GM19023 (cell line): ENCODE data around the gene VRK3.
A peak's percentile ranks its signal among the peaks of the same experiment; 100 is the strongest.

ENCODE experiments used
- ATAC-seq: cut with Tn5 transposase; IDR thresholded peaks from one replicate; pipeline ENCODE4 v1.9.1; 2021; ENCODE audit warnings: mild to moderate bottlenecking, moderate library complexity; ENCODE audit not compliant: unreplicated experiment

The VRK3 gene

DNA sequence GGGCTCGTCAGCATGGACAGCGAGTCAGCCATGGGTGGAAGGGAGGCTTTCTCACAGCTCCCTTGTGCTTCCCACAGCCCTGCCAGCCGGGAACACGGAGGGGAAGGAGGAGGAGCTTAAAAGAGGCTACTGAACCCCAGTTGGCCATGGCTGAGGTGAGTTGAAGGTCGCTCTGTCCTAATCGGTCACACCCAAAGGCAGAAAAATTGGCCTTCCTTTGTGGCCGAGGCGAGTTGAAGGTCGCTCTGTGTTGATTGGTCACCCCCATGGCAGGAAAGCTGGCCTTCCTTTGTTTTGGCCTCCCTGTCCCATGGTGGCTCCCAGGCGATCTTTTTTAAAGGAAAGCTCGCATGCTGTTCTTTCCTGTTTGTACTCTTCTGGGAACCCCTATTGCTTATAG lies 5.8 kb upstream of the VRK3 start:
- no peak for ATAC-seq

DNA sequence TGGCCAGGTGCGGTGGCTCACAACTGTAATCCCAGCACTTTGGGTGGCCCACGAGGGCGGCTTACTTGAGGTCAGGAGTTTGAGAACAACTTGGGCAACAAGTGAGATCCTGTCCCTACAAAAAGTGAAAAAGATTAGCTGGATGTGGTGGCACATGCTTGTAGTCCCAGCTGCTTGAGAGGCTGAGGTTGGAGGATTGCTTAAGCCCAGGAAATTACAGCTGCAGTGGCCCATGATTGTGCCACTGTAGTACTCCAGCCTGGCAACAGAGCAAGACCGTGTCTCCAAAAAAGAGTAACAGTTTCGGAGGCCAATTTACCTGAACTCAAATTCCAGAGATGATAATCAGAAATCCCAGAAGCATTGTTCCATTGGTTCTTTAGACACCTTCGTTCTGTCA lies 5.1 kb upstream of the VRK3 start:
- no peak for ATAC-seq

DNA sequence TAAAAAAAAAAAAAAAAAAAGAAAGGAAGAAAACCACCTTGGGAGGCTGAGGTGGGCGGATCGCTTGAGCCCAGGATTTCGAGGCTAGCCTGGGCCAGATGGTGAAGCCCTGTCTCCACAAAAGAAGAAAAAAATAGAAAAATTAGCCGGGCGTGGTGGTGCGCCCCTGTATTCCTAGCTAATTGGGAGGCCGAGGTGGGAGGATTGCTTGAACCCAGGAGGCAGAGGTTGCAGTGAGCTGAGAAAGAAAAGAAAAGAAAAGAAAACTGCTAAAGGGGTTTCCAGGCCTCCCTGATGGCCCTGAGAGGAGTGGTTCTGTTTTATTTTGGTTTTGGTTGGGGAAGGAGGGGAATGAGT lies 1.4 kb upstream of the VRK3 start:
- ATAC-seq = no peak

- peak; percentile 68 for ATAC-seq
Measured at GRCh38 chr19:50025794-50026549, 800 bp upstream of the VRK3 start, which contains the start of gene ZNF473. TSS of gene ZNF473 (plus strand) at chr19:50026005. CDS start at chr19:50031083, 5,078 bp downstream.

DNA sequence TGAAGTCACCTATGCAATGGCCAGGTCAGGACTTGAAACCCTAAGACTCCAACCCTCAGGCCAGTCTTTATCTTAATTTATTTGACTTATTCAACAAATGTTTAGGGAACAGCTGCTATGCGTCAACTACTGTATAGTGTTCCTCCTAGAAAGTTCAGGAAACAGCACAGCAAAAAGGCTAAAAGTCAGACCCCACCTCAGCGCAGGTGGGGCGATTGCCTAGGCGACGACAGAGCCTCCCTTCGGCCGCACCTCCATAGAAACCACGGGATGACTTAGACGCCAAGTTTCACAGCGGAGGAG lies 502 bp downstream of the VRK3 start:
- no peak for ATAC-seq

- no peak for ATAC-seq
Measured at GRCh38 chr19:50022823-50023222, 2.3 kb downstream of the VRK3 start.

DNA sequence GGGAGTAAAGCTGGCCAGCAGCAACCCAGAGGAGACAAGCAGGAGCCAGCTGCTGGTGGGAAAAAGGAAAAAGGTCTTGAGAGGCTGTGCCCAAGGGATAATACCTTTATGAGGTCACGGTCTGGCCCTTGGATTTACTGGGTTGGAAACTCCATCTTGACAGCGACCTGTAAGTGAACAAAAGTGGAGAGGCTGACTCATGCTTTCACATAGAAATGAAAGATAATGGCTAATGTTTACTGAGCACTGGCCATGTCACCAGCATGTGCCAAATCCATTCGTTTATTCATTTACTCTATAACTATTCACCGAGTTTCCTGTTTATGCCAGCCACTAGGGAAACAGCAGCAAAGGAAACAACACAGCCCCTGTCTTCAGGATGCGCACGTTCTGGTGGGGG lies 4.7 kb downstream of the VRK3 start:
- ATAC-seq = no peak

DNA sequence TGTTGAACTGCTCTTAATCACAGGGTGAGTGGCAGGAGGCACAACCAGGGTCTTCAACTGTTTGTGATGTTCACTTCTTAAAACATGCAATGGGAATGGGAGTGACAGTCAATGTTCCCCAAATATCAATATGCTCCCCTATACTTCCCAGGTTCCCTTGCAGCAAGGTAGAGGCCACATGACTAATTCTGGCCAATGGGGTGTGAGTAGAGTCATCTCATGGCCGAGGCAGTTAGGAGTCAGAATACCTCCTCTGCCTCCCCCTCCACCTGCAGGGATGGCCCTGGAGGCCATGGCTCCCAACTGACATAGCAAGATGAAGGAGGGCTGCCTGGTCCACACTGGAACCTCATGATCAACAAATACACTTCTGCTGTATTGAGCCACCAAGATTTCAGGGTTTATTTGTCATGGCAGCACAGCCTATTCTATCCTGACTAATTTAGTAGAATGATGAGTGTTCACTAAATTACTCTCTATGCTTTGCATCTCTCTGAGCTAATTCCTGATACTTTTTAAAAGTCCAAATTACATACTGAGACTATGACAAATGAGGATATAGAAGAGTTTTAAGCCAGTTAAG lies 8.9 kb downstream of the VRK3 start:
- no peak for ATAC-seq

DNA sequence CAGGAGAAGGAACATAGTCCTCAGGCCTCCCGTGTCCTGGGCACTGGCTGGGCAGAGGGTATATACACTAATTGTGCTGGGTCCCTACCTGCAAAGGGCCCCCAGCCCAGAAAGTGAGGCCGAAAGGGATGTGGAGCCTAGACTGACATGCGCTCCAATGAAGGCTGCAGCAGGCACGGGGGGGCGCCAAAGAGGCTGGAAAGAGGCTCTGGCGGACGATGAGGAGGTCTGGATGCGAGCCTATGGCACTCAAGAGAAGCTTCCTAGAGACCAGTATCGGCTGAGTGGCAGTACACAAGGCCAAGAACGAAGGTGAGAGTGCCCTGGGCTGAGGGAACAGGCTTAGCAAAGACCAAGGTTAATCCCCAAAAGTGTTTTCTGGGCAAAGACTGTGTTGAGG lies 16.6 kb downstream of the VRK3 start:
- ATAC-seq = no peak

DNA sequence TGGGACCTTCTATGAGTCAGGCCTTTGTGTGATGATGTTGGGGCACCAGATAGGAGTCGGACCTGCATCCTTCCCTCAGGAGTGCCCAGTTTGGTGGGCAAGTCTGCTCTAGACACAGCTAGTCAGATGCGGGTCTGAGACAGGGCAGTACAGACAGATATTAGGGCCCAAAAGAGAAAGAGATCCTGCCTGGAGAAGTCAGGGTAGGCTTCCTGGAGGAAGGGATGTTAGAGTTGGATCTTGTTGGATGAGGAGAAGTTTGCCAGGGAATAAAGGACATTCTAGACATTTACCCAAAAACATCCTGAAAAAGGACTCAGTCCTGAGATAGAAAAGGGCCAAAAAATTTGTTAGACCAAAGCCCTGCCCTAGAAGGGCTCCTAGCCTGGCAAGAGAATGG lies 17.2 kb downstream of the VRK3 start:
- ATAC-seq = no peak

DNA sequence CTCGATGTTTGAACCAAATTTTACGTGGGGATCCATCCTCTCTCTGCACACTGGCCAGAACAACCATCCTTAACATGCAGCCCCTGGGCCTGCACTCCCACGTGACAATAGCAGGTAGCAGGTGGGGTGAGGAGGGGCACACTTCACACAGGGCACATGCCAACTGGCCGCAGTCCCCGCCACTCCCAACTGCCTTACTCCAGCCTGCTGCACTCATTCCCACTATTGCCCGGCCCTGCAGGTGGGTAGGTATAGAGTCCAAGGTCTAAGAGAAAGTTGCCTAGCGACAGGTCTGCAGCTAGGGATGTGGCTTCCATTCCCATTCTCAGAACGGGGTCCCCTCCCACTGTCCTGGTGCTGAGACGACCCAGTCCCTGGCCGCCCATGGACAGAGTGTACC lies 18.0 kb downstream of the VRK3 start:
- no peak for ATAC-seq

- no peak for ATAC-seq
Measured at GRCh38 chr19:50005428-50005827, 19.7 kb downstream of the VRK3 start.

GRCh38 chr19:50003810-50004419 lies 21.3 kb downstream of the VRK3 start:
- no peak for ATAC-seq

DNA sequence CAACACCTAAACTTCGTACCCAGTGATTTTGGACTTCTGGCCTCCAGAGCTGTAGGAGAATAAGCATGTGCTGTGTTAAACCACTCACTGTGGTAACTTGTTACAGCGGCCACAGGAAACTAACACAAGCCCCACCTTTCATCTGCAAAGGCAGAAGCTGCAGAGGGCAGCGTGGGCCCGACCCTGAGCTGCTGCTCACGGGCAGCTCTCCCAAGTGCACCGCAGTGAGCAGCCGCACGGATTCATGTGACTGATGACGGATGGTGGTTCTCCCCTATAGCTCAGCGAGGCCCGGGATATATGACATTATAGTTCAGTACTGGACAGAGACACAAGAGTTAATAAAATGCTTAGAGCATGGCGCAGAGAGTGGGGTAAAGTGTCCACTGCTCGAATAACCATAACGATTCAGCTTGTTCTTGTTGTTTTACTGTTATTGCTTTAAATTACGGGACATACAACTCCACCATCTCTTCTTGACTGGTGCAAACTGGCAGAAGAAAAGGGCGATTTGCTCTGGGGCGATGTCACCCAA lies 21.9 kb downstream of the VRK3 start:
- ATAC-seq = no peak

DNA sequence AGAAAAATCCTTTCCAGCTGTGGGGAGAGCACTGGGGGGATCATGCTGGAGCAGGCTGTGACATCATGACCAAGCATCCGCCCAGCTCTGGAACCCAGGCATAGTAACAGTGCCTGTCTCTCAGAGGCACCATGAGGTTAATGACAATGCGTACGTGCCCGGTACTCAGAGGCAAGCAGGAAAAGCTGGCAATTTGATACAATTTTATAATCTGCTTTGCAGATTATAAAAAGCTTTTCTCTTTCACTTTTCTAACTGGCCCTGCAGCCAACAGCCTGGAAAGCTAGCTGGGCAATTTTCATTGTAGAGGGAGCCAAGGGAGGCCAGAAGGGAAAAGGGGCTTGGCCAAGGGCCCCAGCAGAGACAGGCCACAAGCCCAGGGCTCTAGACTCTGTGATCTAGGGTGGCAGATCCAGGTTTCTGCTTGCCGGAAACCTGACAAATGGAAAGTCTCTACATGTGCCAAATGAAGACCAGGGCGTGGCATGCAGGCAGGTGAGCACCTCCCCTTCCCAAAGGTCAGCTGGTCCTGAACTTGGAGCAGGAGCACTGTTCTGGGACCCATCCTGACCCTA lies 22.7 kb downstream of the VRK3 start:
- ATAC-seq = no peak

- no peak for ATAC-seq
Measured at GRCh38 chr19:50001775-50002174, 23.4 kb downstream of the VRK3 start.

GRCh38 chr19:50000841-50001557 lies 24.2 kb downstream of the VRK3 start:
- no peak for ATAC-seq

DNA sequence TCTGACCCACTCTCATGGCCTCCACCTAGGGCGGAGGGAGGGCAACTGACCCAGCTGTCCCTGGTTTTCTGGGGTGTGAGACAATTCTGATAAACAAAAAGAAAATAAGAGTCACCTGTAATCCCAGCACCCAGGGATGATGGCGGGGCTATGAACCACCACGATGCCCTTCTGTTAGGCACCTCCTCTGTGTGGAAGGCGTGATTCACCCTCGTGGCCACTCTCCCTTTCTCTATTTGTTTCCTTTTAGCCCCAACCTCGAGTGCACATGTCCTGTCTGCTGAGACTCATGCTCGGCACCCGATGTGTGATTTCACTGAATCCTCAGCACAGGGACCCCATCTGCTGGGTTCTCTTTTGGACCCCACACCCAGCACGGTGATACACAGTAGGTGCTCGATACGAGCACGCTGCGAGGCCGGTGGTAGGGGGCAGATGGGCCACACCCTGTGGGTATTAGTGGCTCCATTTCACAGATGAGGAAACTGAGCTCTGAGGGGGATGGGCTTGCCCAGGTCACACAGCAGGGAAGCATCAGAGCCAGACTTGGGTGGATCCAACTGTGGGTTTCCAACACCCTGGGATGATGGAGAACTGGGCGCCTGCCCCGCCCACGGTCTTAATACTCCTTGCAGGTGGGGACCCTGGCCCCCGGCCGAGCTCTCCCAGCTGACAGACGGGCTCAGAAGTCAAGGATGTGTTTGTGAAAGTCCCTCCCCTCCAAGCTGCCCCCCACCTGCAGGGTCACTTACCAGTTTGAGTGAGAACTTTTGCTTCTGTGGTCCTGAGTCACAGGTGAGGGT lies 24.9 kb downstream of the VRK3 start:
- ATAC-seq = no peak

GRCh38 chr19:49999371-50000010 lies 25.7 kb downstream of the VRK3 start:
- ATAC-seq = no peak

GRCh38 chr19:49997709-49998108 lies 27.5 kb downstream of the VRK3 start:
- no peak for ATAC-seq
